HG02571 (cell line): ENCODE data around the gene PMM2.
"Not testable (repeated sequence)": the region's sequence is repeated elsewhere in the genome, so short reads cannot be mapped to it uniquely, and the experiment has no call there.

Experiments used
- ATAC-seq: cut with Tn5 transposase; IDR thresholded peaks from one replicate; pipeline ENCODE4 v1.9.1; 2021; ENCODE audit warnings: mild to moderate bottlenecking, moderate library complexity; ENCODE audit not compliant: unreplicated experiment

Gene PMM2

GRCh38 chr16:8866118-8866883 lies 68.7 kb downstream of the PMM2 start:
- ATAC-seq = no peak

GRCh38 chr16:8866884-8867215 lies 69.2 kb downstream of the PMM2 start:
- no peak for ATAC-seq

GRCh38 chr16:8867216-8867931 lies 69.7 kb downstream of the PMM2 start:
- ATAC-seq = no peak

- peak; percentile 1 for ATAC-seq
Observed at GRCh38 chr16:8867932-8868415, 70.3 kb downstream of the PMM2 start.

- peak; percentile 55 for ATAC-seq
Observed at GRCh38 chr16:8868416-8869211, 71.0 kb downstream of the PMM2 start, which contains the start of gene CARHSP1. Gene CARHSP1, minus strand, starts transcription at chr16:8869006. Its CDS starts 9,678 bp downstream, at chr16:8859328.

- no peak for ATAC-seq
Observed at GRCh38 chr16:8869212-8869987, 71.8 kb downstream of the PMM2 start.

- ATAC-seq = not testable (repeated sequence)
Observed at GRCh38 chr16:8869988-8870241, 72.3 kb downstream of the PMM2 start.

GRCh38 chr16:8872071-8872470 lies 74.4 kb downstream of the PMM2 start:
- no peak for ATAC-seq

- no peak for ATAC-seq
Observed at GRCh38 chr16:8872967-8873865, 75.6 kb downstream of the PMM2 start.

- ATAC-seq = not testable (repeated sequence)
Observed at GRCh38 chr16:8873866-8874195, 76.2 kb downstream of the PMM2 start.

GRCh38 chr16:8874388-8874787 lies 76.7 kb downstream of the PMM2 start:
- ATAC-seq = no peak

GRCh38 chr16:8875317-8875716 lies 77.7 kb downstream of the PMM2 start:
- not testable (repeated sequence) for ATAC-seq

- no peak for ATAC-seq
Observed at GRCh38 chr16:8877894-8878522, 80.4 kb downstream of the PMM2 start.

- ATAC-seq = no peak
Observed at GRCh38 chr16:8878523-8878911, 80.9 kb downstream of the PMM2 start.

GRCh38 chr16:8880839-8881510 lies 83.3 kb downstream of the PMM2 start:
- no peak for ATAC-seq

- no peak for ATAC-seq
Observed at GRCh38 chr16:8882041-8882617, 84.5 kb downstream of the PMM2 start, which contains the start of gene LITAFD. Gene LITAFD, plus strand, starts transcription at chr16:8882351. Its CDS starts 2,005 bp downstream, at chr16:8884356.

- ATAC-seq = no peak
Observed at GRCh38 chr16:8882725-8883377, 85.2 kb downstream of the PMM2 start.
